Measurements from ENCODE around the gene KRT16. TPM values are rescaled to one million over a fixed set of nuclear protein-coding genes. Genes with fewer than 3 reads are reported as not detected.
"Not testable (repeated sequence)": the region's sequence is repeated elsewhere in the genome, so short reads cannot be mapped to it uniquely, and the experiment has no call there.

KRT16 gene
- total and polyA plus RNA-seq, 2 donors (not counting 1 experiment from before 2014, with no cell fraction given) = not detected

- DNase-seq = no peak
These were observed 8.2 kb upstream of the KRT16 start for GRCh38 chr17:41620583-41621434.

GRCh38 chr17:41619927-41620582, 7.5 kb upstream of the KRT16 start:
- not testable (repeated sequence) for H3K4me1 ChIP-seq (ENCODE audit: control insufficient read depth in 2 of 2, insufficient read depth in 2 of 2, low read length in 2 of 2)
- peak overlapping the region; percentile 15 for H3K27ac Mint-ChIP-seq
- CTCF ChIA-PET = interaction anchor here (2.0 kb wide), 1 partner anchor 71 kb away, joined by 4 read pairs; no protein-coding TSS in a partner anchor

More at GRCh38 chr17:41620583-41621434, 8.2 kb upstream of the KRT16 start:
- Histone ChIP-seq H2AFZ (ENCODE audit: insufficient read depth, low read depth, low read length, poor library complexity, severe bottlenecking) (no peak overlapping the region), H3K27me3 (replicated peaks in 1 of 4; ENCODE audit: control extremely low read depth in 1 of 4, control insufficient read depth in 3 of 4, insufficient read depth in 4 of 4, low read length in 3 of 4) (no peaks in the 10 kb centered on the region), H3K79me2 (ENCODE audit: control insufficient read depth, insufficient read depth, low read length) (no peaks in the 10 kb centered on the region), H3K4me3 (ENCODE audit: control extremely low read depth in 1 of 5, extremely low read depth in 1 of 5, insufficient read depth in 1 of 5, low read depth in 2 of 5, low read length in 4 of 5) (no peak overlapping the region), H3K4me2 (replicated peaks; ENCODE audit: low read depth, low read length, poor library complexity, severe bottlenecking) (no peak overlapping the region), H3K9ac (ENCODE audit: low read length) (no peak overlapping the region), H3K36me3 (replicated peaks in 1 of 2; ENCODE audit: control extremely low read depth in 1 of 2, control insufficient read depth in 1 of 2, extremely low read depth in 1 of 2, insufficient read depth in 2 of 2, low read length in 1 of 2) (no peaks in the 10 kb centered on the region), H3K4me1 (ENCODE audit: control insufficient read depth in 2 of 2, insufficient read depth in 2 of 2, low read length in 2 of 2) (no peaks in the 10 kb centered on the region), H3K27ac (ENCODE audit: low read length in 2 of 2) (no peak overlapping the region), H4K20me1 (ENCODE audit: control insufficient read depth, insufficient read depth, low read length, poor library complexity, severe bottlenecking) (no peaks in the 10 kb centered on the region), H3K9me3 (ENCODE audit: control extremely low read depth in 1 of 3, control insufficient read depth in 2 of 3, insufficient read depth in 1 of 3, low read length in 2 of 3) (no peaks in the 10 kb centered on the region)
- ATAC-seq (ENCODE audit: low read depth) = no peak
- POLR2A ChIA-PET = no interaction called here
- TF ChIP-seq EZH2 (IDR thresholded peaks at IDR 0.05; ENCODE audit: borderline replicate concordance, insufficient read depth, low read depth, low read length, poor library complexity, severe bottlenecking) (no peak), CTCF (IDR thresholded peaks at IDR 0.05) (no peak)
- H3K27ac Mint-ChIP-seq = no peak overlapping the region
- H3K27me3 Mint-ChIP-seq = peaks cover 14% of the 10 kb centered on the region
- intact Hi-C loops (cut with micrococcal nuclease) = no loop called here
- H3K9me3 Mint-ChIP-seq (ENCODE audit: insufficient read depth) = no peaks in the 10 kb centered on the region
- 91% methylated on average over 19 of the region's 21 CpGs for WGBS (ENCODE audit: insufficient coverage)
- H3K4me3 Mint-ChIP-seq = no peak overlapping the region
- CTCF ChIA-PET = interaction anchor here (2.0 kb wide), 1 partner anchor 72 kb away, joined by 4 read pairs; no protein-coding TSS in a partner anchor
- H3K4me1 Mint-ChIP-seq = no peaks in the 10 kb centered on the region

More at GRCh38 chr17:41619927-41620582, 7.5 kb upstream of the KRT16 start:
- ATAC-seq (ENCODE audit: low read depth); H3K9me3 Mint-ChIP-seq (ENCODE audit: insufficient read depth); H3K4me3 Mint-ChIP-seq; H3K9ac ChIP-seq (ENCODE audit: low read length); H3K27ac ChIP-seq (ENCODE audit: low read length in 2 of 2); H4K20me1 ChIP-seq (ENCODE audit: control insufficient read depth, insufficient read depth, low read length, poor library complexity, severe bottlenecking); intact Hi-C loops (cut with micrococcal nuclease); H2AFZ ChIP-seq (ENCODE audit: insufficient read depth, low read depth, low read length, poor library complexity, severe bottlenecking); H3K27me3 ChIP-seq (replicated peaks in 1 of 4; ENCODE audit: control extremely low read depth in 1 of 4, control insufficient read depth in 3 of 4, insufficient read depth in 4 of 4, low read length in 3 of 4); H3K36me3 ChIP-seq (replicated peaks in 1 of 2; ENCODE audit: control extremely low read depth in 1 of 2, control insufficient read depth in 1 of 2, extremely low read depth in 1 of 2, insufficient read depth in 2 of 2, low read length in 1 of 2); H3K4me3 ChIP-seq (ENCODE audit: control extremely low read depth in 1 of 5, extremely low read depth in 1 of 5, insufficient read depth in 1 of 5, low read depth in 2 of 5, low read length in 4 of 5); H3K4me2 ChIP-seq (replicated peaks; ENCODE audit: low read depth, low read length, poor library complexity, severe bottlenecking); H3K4me1 Mint-ChIP-seq; DNase-seq; H3K79me2 ChIP-seq (ENCODE audit: control insufficient read depth, insufficient read depth, low read length); H3K9me3 ChIP-seq (ENCODE audit: control extremely low read depth in 1 of 3, control insufficient read depth in 2 of 3, insufficient read depth in 1 of 3, low read length in 2 of 3); POLR2A ChIA-PET: not testable (repeated sequence)
- H3K27me3 Mint-ChIP-seq = peaks cover 17% of the 10 kb centered on the region
- WGBS (ENCODE audit: insufficient coverage) = 75% methylated on average over 3 of the region's 6 CpGs

Measured in B cell (primary cell).